OCI-LY3 (cell line): Measurements from ENCODE around the gene RAD17.

ENCODE experiments used
- EZH2phosphoT487 ChIP-seq: fragments of 200-600 bp; shearing (Covaris generic); IDR thresholded peaks from 2 replicates; pipeline ENCODE4 v1.6.1; 2018; ENCODE audit warnings: antibody characterized with exemption, mixed run types, low read depth
- TF ChIP-seq, protein P1 (sequence below): fragments of 200-600, 300-600 bp; sonication (generic); IDR thresholded peaks from 2 replicates; pipeline ENCODE4 v1.5.1; 2014; ENCODE audit warnings: antibody characterized with exemption, low read length, low read depth

DNA sequence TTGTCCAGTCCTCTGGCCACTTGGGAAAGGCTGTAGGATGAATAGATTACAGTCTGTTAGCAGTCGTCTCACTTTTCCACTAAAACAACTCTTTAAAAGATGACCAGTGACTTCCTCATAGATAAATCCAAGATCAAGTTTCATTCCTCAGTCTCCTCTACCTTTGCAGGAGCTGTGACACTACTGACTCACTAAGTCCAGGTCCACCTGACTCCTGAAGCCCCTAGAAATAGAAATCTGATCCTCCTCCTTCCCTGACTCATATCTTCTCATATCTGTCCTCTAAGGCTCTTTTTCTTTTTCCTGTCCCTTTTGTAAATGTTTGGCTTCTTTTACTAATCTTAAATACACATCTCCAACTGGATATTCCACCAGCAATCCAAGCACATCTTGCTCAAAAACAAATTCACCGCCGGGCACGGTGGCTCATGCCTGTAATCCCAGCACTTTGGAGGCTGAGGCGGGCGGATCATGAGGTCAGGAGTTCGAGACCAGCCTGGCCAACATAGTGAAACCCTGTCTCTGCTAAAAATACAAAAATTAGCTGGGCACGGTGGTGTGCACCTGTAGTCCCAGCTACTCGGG is 39.6 kb upstream of the RAD17 start:
- TF ChIP-seq, protein P1, sequence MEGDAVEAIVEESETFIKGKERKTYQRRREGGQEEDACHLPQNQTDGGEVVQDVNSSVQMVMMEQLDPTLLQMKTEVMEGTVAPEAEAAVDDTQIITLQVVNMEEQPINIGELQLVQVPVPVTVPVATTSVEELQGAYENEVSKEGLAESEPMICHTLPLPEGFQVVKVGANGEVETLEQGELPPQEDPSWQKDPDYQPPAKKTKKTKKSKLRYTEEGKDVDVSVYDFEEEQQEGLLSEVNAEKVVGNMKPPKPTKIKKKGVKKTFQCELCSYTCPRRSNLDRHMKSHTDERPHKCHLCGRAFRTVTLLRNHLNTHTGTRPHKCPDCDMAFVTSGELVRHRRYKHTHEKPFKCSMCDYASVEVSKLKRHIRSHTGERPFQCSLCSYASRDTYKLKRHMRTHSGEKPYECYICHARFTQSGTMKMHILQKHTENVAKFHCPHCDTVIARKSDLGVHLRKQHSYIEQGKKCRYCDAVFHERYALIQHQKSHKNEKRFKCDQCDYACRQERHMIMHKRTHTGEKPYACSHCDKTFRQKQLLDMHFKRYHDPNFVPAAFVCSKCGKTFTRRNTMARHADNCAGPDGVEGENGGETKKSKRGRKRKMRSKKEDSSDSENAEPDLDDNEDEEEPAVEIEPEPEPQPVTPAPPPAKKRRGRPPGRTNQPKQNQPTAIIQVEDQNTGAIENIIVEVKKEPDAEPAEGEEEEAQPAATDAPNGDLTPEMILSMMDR: no peak
- no peak for TF ChIP-seq EZH2phosphoT487
